Fibroblast of the conjunctiva (primary cell): ENCODE data around the gene ST14.
"Not testable (repeated sequence)": the region's sequence is repeated elsewhere in the genome, so short reads cannot be mapped to it uniquely, and the experiment has no call there.

Experiments
- DNase-seq: peaks from one replicate; pipeline ENCODE4 v3.0.0-alpha.2; 2010; ENCODE audit warnings: low read depth

The ST14 gene

DNA sequence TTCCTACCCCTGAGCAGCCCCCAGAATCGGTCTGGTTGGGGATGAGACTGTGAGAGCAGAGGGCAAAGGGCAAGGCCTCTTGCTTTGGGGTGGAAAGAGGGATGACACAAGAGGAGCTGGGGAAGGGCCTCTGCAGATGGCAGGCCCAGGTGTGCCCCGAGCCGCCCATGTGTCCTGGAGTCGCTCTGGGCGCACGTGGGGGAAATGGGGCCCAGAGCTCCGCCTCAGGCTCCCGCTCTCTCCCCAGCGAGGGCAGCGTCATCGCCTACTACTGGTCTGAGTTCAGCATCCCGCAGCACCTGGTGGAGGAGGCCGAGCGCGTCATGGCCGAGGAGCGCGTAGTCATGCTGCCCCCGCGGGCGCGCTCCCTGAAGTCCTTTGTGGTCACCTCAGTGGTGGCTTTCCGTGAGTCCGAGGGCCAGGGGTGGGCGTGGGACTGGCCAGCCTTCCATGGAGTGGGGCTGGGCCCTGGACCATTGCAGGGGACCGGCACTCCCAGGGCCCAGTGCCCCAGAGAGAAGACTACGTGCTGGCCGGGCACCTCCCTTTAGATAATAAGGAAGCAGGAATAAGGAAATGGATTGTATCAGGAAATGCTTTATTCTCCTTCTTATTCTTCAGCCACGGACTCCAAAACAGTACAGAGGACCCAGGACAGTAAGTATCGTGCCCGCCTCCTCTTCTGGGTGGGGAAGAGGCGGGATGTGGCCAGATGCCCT is 30.1 kb downstream of the ST14 start:
- no peak for DNase-seq

DNA sequence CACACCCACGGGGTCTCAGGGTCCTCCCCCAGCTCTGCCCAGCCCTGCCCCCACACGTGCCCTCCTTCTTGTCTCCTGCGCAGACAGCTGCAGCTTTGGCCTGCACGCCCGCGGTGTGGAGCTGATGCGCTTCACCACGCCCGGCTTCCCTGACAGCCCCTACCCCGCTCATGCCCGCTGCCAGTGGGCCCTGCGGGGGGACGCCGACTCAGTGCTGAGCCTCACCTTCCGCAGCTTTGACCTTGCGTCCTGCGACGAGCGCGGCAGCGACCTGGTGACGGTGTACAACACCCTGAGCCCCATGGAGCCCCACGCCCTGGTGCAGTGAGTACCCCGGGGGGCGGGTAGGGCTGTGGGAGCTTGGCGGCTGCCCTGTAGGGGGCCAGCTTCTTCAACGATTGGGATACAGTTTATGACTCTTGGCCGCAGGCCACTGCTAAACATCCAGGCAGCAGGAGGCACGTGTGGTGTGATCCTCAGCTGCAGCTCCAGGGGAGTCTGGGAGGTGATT is 30.8 kb downstream of the ST14 start:
- DNase-seq, result no peak

DNA sequence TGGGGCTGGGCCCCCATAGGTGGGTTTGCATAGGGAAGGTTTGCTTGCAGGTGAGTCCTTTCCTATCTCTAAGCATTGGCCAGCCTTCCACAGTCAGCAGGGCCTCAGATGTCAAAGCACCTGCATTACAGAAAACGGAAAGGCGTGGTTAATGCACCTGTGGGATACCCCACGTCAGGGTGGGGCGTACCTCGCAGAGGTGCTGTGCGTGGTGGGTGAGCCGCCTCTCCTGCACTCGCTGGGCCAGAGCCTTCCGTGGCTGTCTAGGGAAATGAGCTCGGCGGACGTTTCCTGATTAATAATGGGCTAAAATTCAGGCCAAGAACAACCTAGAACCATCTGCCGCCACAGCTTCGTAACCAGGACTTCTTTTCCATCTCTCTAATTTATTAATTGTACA is 32.3 kb downstream of the ST14 start:
- no peak for DNase-seq

DNA sequence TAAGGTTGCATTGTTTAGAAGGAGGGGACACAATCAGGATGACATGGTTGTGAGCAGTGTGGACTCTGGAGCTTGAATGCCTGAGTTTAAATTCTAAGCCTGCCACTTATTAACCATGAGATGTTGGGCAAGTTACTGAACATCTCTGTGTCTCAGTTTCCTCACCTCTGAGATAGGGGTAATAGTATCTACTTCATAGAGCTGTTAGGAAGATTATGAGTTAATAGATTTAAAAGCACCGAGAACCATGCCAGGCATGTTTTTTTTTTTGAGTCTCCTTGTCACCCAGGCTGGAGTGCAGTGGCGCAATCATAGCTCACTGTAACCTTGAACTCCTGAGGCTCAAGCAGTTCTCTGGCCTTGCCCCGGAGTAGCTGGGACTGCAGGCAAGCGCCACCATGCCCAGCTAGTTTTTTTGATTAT is 33.3 kb downstream of the ST14 start:
- DNase-seq, result no peak

DNA sequence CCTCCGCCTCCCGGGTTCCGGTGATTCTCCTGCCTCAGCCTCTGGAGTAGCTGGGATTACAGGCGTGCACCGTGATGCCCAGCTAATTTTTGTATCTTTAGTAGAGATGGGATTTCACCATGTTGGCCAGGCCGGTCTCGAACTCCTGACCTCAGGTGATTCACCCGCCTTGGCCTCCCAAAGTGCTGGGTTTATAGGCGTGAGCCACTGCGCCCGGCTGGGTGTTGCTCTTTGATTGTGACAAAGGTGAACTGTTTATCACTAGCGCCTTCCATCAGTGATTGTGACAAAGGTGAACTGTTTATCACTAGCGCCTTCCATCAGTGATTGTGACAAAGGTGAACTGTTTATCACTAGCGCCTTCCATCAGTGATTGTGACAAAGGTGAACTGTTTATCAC is 34.0 kb downstream of the ST14 start:
- DNase-seq, result not testable (repeated sequence)

DNA sequence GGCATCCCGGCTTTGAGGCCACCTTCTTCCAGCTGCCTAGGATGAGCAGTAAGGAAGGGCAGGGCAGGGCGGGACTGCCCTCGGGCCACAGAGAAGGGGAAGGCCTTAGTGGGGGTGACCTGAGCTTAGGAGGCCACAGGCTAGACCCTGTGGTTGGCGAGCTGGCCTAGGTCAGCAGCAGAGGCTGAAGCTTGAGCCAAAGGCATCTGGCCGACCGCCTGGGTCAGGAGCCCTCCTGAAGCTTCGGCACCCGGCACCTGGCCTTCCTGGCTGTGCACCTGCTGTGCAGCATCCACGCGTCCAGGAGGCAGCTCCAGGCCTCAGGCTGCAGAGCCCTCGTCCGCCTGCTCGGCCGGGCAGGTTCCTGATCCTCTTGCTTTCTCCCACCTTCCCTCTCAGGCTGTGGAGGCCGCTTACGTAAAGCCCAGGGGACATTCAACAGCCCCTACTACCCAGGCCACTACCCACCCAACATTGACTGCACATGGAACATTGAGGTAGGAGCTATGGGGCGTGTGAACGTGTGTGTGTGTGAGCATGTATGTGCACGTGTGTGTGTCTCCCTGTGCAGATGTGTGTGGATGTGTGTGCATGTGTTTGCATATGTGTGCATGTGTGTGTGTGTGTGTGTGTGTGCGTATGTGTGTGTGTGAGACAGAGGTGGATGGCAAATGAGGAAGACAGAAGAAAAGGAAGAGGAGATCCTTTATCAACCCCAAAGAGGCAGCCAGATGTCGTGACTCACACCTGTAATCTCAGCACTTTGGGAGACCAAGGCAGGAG is 34.9 kb downstream of the ST14 start:
- DNase-seq, result no peak

DNA sequence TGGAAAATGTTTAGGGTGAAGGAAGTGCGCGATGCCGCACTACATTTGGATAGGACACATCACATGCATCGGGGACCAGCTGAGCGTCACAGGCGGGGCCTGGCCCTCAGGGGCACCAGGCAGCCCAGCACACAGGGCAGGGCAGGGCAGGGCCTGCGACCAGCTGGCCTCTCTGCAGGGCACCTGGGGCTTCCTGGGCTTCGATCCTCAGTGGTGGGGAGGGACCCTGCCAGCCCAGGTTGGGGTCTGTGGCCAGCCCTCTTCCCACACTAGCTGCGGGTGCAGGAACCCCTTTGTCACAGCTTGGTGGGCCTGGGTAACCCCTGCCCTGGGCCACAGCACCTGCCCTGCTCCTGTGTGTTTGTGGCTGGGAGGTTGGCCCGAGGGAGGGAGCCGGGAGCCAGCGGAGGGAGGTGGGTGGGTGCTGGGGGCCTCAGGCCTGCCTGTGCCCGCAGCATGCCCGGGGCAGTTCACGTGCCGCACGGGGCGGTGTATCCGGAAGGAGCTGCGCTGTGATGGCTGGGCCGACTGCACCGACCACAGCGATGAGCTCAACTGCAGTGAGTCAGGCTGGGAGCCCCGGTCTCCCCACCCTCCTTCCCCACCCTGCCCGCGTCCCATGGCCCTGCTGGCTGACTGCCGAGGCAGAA is 37.9 kb downstream of the ST14 start:
- DNase-seq, result no peak

DNA sequence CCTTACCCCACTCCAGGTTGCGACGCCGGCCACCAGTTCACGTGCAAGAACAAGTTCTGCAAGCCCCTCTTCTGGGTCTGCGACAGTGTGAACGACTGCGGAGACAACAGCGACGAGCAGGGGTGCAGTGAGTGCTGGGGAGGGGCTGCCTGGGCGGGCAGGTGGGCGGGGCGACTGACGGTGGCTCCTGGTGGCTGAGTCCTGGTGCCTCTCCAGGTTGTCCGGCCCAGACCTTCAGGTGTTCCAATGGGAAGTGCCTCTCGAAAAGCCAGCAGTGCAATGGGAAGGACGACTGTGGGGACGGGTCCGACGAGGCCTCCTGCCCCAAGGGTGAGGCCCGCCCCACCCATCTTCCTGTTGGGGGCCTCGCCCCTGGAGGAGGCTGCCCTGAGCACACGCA is 38.7 kb downstream of the ST14 start:
- DNase-seq, result no peak

DNA sequence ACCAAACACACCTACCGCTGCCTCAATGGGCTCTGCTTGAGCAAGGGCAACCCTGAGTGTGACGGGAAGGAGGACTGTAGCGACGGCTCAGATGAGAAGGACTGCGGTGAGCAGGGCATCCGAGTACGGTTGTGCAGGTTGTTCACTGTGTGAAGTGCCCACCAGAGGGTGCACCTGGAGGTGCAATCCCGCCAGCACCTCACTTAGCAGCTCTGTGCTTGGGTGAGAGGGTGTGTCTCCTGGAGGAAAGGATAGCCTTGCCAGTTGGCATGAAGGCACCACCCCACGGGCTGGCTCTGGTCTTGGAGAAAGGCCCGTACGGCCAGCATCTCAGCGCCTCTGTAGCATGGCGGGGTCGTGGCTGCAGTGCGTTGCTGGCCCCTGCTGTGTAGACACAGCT is 39.4 kb downstream of the ST14 start:
- no peak for DNase-seq

DNA sequence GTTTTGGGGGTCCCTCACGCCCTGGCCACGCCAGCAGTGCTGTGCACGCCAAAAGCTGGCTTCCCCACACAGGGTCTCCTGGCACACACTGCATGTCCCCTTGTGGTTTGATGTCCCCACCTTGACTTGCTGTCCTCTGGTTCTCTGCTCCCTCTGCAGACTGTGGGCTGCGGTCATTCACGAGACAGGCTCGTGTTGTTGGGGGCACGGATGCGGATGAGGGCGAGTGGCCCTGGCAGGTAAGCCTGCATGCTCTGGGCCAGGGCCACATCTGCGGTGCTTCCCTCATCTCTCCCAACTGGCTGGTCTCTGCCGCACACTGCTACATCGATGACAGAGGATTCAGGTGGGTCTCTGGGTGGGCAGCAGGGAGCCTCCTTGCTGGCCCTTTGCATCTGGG is 40.2 kb downstream of the ST14 start:
- DNase-seq, result no peak

DNA sequence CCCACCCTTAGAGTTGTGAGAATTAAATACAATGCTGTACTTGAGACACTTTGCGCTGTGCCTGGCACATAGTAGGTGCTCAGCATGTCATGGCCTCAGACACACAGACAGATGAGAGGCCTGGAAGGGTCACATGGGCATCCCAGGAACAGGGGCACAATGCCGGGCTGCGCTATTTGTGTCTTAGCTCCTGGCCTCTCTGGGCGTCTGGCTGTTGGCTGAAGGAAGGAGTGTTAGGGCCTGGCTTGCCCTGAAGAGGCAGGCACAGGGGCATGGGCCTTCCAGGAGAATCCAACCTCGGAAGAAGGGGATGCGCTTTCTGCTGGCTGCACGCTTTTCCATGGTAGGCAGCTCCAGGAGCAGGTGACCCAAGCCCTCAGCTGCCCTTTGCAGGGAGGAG is 41.4 kb downstream of the ST14 start:
- no peak for DNase-seq

DNA sequence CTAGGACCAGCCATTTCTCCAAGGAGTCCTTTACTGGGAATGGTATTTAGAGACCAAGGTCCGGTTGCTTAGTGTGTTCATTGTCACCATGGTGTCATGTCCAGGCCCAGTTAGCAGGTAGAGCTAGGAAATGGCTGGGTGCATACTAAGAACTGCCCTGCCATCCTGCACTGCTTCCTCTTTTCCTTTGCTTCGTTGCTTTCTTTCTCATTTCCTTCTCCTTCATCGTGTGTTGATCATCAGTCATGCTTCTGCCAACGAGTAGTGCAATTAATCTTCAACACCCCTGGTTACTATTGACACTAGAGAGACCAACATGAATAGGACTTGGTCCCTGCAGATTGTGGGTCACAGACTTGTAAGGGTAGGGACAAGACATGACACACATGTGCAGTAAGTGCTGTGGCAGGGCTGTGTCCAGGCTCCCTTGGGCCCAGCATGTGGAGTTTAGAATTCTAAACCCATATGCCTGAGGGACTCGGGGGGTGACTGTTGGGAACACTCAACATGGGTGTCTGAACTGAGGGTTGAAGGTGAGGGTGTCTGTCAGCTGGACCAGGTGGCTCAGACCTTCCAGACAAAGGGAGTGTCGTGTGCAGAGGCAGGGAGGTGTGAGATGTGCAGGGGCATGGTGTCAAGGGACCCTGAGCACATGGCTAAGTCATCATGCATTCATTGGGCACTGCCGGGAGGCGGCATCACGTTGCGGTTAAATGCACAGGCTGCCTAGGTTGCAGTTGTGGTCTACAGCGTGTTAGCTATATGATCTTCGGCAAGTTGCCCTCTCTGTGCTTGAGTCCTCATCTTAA is 42.6 kb downstream of the ST14 start:
- DNase-seq, result no peak

DNA sequence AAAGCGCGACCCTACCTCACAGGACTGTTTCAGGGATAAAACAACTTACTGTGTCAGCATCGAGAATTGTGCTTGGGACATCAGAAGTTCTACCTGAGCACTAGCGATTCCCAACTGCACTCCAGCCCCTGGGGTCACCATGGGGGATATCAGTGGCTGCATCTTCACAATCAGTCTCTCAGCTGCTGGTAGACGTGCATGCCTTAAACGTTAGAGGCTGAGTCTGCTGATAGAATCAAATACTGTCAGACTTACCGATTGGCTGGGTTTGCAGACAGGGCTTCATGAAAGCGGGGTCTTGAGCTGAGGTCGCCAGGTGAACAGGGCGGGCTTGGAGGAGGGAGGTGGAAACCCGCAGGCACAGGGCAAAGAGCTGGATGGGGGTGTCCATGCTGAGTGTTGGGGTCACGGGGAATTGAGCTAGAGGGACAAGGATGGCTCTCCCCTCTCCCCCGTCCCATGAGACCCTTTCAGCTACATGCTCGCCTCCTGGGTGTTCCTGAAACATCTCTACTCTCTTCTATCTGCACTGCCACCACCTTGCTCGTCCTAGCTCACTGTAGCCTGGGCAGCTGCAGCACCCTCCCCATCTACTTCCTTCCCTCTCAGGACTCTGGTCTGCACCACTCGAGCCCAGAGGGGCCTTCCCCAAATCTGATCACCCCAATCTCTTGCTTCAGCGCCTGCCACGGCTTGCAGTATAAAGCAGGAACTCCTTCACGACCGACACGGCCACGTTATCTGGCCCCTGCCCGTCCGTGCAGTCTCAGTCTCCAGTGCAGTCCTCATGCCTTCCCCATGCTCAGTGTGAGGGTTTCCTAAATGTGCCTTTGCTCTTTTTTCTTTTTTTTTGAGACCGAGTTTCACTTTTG is 43.5 kb downstream of the ST14 start:
- no peak for DNase-seq

DNA sequence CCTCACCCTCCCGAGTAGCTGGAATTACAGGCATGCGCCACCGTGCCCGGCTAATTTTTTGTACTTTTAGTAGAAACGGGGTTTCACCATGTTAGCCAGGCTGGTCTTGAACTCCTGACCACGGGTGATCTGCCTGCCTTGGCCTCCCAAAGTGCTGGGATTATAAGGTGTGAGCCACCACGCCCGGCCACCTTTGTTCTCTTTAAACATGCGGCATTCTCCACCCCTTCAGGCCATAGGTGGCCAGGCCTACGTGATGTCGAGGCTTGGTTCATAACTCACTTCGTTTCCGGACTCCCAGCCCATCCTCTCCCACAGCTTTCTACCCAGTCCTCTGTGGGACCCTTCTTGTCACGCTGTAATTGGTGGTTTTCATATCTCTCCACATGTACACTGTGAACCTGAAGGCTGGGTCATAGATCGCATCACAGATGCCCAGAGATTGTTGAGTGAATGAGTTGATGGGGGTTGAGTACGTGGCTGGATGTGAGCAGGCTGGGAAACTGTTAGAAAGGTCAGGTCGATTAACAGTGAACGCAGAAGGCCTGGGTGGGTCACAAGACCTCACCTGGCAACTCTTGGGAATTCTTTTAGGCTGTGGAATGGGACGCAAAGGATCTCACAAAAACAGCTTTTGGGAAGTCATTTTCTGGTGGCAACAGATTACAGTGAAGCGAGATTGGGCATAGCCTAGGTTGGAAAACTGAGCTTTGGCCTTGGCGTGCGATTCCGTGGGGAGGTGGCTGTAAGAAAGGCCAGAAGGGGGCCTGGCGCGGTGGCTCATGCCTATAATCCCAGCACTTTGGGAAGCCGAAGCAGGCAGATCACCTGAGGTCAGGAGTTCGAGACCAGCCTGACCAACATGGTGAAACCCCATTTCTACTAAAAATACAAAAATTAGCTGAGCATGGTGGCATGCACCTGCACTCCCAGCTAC is 44.5 kb downstream of the ST14 start:
- no peak for DNase-seq

DNA sequence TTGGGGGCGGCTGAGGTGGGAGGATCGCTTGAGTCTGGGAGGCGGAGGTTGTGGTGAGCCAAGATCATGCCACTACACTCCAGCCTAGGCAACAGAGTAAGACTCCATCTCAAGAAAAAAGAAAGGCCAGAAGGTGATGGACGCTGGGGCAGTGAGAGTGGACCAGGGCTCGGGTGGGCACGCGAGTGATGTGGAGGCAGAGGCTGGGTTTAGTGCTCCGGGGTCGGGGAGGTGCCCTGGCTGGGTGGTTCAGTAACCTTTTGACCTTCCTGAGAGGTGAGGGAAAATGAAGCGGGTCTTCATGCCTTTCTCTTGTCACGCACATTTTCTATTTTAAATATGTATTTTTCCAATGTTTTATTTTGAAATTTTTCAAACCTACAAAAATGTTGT is 45.1 kb downstream of the ST14 start:
- DNase-seq, result no peak

DNA sequence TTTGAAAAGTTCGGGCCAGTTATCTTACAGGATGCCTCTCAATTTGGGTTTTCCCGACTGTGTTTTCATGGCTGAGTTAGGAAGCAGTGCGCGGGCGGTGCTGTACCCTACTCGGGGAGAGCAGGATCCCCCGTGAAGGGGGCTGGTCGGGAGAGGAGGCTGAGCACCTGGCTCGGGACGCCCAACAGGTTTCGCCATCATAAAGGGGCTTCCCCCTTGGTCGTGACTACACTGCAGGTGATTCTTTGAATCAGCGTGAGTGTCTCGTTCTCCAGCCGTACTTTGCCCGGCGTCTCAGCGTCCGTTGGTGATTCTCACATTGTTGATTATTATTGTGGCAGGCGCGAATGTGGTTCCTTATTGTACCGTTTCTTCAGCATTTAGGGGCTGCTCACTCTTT is 46.6 kb downstream of the ST14 start:
- DNase-seq, result no peak

DNA sequence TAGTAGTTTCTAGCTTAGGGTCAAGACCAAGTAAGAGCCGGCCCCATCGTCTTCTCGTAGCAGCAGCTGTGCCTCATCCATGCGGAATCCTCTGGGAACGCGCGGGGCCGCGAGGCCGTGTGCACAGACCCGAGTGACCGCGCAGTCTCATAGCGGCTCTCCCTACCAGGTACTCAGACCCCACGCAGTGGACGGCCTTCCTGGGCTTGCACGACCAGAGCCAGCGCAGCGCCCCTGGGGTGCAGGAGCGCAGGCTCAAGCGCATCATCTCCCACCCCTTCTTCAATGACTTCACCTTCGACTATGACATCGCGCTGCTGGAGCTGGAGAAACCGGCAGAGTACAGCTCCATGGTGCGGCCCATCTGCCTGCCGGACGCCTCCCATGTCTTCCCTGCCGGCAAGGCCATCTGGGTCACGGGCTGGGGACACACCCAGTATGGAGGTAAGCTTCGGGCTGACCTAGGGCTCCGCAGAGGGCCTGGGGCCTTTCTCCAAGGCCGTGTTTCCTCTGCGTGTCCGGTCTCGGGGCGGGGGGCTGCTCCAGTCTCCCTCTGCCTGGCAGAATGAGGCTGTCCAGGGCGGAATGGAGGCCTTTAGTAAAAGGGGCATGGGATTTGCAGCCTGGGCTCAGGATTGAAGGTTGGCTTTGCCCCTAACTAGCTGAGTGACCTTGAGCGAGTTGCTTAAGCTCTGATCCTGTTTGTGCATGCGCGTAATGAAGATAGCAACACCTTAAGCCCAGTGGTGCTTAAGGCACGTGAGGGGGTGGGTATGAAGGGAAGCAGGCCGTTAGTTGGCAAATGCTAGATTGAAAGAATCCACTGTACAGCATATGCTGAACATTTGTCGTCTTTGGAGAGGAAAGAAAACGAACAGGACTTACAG is 48.9 kb downstream of the ST14 start:
- DNase-seq, result no peak

DNA sequence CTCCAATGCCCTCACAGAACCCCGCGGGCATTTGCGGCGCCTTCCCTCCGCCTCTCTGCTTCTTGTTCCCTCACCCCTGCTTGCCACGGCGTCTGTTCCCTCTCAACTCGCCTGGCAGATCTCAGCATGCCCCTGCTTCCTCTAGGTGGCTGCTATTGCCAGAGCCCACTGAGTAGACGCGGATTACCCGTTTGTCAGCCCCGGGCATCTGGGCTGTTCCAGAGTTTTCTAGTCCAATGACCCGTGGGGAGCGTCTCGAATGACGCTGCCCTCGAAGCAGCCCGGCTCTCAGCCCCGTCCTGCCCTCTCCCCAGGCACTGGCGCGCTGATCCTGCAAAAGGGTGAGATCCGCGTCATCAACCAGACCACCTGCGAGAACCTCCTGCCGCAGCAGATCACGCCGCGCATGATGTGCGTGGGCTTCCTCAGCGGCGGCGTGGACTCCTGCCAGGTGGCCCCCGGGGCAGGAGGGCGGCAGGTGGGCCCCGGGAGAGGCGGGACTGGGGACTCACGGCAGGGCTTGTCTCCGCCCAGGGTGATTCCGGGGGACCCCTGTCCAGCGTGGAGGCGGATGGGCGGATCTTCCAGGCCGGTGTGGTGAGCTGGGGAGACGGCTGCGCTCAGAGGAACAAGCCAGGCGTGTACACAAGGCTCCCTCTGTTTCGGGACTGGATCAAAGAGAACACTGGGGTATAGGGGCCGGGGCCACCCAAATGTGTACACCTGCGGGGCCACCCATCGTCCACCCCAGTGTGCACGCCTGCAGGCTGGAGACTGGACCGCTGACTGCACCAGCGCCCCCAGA is 49.7 kb downstream of the ST14 start:
- DNase-seq, result no peak
